Measurements from ENCODE around the gene APOBEC2.

The APOBEC2 gene

DNA sequence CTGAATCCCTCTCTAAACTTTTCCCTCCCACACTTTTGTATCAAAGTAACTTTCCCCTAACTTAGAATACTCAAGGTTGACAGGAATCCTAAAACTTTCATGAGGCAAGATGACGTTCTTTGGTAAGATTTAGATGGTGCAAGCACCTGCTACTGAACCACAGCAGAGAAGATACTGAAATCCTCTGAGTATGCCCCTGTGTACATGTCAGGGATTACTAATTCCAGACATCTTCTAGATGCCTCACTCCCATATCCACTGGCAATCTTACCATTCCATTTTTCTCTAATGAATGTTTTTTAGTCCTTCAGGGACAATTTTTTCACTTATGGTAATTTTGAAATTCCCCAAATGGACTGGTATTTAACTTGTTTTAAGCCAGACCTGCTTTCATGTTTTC is 9.1 kb downstream of the APOBEC2 start:
- no peak for DNase-seq

GRCh38 chr6:41063884-41064285 is 10.9 kb downstream of the APOBEC2 start:
- no peak for DNase-seq

GRCh38 chr6:41064841-41065240 is 11.8 kb downstream of the APOBEC2 start:
- DNase-seq, result no peak

GRCh38 chr6:41065550-41066026 is 12.6 kb downstream of the APOBEC2 start:
- DNase-seq, result no peak

- peak; percentile 81 for DNase-seq
Observed at GRCh38 chr6:41066867-41067304, 13.9 kb downstream of the APOBEC2 start.

DNA sequence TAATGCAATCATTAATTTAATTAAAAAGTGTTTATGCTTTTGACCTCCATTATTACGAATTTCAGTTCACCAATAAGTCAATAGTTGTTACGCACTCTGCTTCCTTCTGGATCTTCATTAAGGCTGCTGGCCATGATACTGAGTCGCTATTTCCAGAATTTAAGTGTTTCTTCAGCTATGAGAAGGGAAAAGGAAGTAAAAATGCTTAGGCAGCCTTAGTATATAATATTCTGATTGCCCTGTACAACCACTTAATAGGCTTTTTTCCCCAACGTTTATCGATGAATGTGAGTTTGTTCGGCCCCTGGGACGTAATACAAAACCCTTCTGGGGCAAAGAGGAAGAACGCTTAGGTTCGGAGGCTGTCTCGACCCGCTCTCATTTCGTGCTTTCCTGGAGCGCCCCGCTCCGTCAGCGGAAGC is 18.5 kb downstream of the APOBEC2 start:
- no peak for DNase-seq

DNA sequence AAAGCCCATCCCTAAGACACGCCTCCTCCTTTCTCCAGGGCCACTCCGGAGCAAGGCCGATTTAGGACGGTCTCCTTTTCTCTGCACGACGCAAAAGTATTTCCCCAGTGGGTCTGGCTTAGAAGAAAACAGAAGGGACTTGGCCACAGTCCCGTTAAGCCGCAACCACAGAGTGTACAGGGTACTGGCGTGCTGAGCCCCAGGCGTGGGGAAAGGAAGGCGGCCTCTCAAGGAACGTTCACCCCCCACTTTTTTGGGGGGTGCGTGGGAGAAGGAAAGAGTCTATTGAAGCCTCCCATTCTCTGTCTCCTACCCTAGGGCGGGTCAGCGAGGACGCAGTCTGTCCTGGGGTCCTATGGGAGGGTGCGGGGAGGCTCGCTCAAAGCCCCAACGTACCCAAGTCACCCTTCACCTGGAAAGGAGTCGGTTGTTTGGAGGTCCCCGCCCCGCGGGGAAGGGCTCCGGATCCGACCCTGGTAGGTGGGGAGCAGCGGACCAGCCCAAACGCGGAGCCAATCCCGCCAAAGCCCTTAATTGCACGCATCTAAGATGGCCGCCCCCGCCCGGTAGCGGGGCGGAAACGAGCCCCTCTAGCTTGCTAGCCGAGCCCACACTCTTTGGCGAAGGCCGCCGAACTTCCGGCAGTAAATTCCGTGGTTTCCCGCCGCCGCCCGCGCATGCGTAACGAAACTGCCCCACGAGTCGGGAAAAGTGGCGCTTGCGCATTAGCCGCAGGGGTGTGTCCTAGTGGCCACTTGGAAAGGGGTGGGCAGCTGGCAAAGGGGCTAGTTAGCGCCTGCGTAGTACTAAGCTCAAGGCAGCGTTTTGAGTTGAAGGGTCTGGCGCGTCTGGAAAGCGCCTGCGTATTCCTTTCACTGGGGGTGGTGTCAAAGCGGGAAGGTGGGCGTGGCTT is 19.2 kb downstream of the APOBEC2 start, which contains the start of gene OARD1:
TSS of gene OARD1 (minus strand) at position 434 of the 913 bp plus-strand sequence. CDS start 722 bp downstream, outside the sequence.
- DNase-seq, result peak; percentile 100

DNA sequence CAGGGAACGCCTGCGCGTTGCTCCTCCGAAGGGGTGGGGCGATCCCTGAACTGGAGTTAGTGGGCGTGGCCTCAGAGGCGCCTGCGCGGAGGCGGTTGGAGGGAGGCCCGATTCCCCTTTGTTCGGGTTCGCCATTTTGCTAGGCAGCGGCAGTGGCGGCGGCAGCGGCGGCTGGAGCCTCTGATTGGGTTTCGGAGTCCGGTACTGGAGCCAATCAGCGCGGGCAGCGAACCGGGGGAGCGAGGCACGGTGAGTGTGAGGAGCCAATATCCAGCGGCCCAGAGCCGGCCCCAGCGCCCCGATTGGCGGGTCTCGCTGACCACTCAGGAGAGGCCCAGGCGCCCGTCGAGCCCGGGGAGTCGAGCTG is 19.8 kb downstream of the APOBEC2 start, which contains the start of gene NFYA:
TSS of gene NFYA (plus strand) at position 139 of the 367 bp plus-strand sequence. CDS start 6,116 bp downstream, outside the sequence.
- no peak for DNase-seq

GRCh38 chr6:41073203-41073967 is 20.4 kb downstream of the APOBEC2 start:
- peak; percentile 74 for DNase-seq

DNA sequence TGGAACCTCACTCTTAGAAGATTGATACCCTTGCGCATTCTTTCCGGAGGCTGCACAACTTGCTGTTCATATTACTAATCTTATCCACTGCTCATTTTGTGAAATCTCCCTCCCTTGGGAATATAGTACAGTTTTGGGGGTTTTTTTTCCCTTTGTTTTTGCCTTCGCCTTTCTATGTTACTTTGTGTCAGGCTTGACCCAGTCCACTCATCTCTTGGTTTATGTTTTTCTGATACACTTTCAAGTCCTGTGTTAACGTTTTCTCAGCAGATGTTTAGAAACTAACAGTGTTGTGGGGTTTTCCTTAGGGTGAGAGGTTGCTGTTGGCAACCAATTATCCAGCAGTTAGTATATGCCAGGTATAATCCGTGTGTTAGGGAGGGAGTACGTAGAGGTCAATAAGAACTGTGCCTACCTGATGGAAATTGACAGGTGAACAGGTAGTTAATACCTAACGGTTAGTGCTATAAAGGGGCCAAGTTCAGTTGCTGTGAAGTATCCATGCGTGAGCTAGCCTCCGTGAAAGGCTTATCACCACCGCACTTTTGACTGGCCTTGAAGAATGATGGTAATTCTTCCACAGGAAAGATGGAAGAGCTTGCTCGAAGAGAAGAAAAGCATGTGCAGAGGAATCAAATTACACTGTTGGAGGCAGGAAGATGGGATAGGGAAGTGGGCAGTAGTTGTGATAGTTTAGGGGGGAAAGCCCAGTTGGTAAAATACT is 21.1 kb downstream of the APOBEC2 start:
- DNase-seq, result no peak

DNA sequence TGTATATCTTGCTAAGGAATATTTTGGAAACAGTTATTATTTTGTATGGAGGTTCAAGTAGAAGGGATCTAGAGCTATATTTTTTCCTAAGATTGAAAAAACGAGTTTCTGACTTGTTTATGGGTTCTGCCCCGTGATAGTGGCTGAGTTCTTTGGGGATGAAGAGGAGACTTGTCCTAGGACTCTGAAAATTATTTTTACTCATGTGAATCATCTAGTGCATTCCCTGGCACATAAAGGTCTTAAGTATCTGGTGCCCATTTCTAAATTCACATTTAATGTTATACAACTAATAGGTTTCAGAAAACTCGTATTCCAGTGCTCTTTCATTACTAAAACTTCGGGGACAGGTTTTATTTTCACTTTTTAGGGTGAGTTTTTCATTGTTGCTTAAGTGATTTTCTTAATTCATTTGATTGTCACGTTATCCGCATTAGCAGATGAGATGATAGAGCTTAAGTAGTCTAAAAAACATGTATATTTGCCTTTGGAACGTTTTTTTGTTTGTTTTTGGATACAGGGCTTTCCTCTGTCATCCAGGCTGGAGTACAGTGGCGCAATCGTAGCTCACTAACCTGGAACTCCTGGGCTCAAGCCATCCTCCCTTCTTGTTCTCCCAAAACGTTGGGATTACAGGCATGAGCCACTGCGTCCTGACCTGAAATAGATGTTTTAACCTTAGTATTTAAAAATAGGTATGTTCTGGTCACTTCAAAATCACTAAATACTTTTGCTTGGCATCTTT is 21.9 kb downstream of the APOBEC2 start:
- no peak for DNase-seq

DNA sequence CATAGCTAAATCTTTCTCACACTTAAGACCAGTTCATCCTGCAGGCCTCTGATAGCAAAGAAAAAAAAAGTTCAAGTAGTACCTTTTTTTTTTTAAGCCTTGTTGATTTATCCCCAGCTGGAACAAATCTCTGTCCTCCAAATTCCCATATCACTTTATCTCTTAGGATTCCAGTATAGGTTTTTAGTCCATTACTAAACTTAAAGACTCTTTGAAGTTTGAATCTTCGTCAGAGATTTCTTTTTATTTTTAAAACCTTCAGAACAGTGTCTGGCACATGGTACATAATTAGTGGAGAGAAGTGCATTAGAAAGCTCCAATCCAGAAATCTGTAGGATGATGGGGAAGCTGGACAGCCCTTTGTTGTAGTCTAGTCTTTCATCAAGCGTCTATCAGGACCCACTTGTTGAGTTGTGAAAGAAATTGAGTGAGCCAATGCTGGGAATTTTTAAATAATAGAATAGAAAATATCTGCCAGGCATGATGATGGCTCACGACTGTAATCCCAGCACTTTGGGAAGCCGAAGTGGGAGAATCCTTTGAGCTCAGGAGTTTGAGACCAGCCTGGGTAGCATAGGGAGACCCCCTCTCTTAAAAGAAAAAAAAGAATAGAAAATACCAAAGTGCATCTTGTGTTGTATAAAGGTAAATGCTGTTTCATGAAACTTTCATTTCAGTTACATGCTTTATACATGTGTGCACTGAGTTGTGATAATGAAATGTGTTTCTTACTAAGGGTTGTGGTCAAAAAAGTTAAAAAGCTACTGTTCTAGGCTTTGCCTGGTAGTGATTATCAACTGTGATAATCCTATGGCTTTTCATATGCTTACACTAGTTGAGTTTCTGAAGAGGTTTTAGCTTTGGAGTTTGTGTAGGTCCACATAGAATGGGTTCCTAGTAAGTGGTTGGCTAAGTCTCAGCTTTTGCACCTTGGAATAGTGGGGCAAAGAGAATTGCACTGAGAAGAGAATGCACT is 22.9 kb downstream of the APOBEC2 start:
- no peak for DNase-seq

DNA sequence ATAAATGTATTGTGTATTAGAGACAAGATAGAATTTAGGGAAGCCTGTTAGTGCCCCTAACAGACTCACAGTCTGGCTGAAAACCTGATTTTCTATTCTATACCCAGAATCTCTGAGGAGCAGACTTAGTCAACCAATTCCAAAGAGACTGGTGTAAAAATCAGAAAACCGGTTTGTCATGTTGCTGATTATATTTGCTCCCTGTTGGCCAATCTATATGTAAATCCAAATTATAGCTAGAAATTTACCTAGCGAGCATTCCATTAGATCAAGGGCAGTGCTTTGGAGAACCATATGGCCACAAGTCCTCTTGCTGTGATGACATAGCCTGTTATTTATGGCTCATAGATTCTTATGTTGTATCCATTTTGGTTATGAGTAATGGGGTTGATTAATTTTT is 24.5 kb downstream of the APOBEC2 start:
- no peak for DNase-seq

DNA sequence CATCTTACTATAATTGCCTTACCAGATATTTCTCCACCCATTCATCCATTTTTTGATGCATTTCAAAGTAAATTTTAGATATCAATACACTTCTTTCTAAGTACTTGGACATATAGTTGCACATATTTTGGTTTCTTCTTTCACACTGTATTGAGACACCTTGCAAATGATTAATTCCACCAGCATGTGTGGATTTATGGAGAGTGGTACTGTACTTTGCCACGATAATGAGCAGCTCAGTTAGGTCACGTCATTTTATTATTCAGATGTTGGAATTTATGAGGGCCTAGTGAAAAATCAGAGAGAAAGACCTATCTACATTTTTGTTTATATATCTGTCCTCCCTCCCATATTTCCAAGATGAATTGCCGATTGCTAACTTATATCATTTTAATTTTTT is 25.1 kb downstream of the APOBEC2 start:
- DNase-seq, result no peak

GRCh38 chr6:41079080-41079479 is 26.1 kb downstream of the APOBEC2 start:
- DNase-seq, result no peak

DNA sequence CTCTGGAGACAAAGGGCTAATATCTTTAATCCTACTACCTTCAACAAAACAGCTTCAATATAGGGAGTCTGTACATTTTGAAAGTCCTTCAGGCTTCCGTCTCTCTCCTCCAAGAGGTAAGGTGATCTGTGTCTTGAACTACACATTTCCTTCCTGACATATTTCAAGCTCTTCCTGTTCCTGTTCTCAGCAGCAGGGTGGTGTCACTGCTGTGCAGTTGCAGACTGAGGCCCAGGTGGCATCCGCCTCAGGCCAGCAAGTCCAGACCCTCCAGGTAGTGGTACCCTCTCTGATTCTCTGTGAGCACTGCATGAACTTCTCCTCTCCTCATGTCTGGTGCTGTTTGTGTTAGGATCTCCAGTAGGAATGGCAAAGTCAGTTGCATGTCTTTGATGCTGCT is 27.6 kb downstream of the APOBEC2 start:
- DNase-seq, result no peak

DNA sequence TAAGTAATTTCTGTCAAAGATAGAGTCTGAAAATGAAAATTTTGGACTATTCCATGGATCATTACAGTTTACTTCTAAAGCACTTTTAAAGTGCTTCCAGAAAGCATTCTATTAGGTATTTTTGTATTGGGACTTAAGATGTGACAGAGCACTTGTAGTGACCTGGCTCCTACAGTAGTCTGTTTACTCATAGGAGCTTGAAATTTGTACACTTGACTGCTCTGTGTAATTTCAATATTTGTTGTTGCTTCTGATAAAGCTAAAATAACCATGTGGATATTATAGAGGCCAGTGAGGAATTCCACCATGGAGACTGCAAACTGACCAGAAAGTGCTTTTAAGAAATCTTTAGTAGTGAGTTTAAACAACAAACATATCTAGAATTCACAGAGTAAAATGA is 30.1 kb downstream of the APOBEC2 start:
- DNase-seq, result no peak

- DNase-seq, result no peak
Observed at GRCh38 chr6:41085182-41085581, 32.2 kb downstream of the APOBEC2 start.

DNA sequence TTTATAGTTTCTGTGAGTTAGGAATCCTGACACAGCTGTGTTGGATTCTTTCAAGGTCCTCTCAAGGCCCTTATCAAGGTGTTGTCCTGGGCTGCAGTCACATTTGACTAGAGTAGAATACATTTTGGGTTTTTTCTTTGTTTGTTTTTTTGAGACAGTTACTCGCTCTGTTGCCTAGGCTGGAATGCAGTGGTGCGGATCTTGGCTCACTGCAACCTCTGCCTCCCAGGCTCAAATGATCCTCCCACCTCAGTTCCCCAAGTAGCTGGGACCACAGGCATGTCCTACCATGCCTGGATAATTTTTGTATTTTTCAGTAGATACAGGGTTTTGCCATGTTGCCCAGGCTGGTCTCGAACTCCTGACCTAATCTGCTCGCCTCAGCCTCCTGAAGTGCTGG is 35.4 kb downstream of the APOBEC2 start:
- DNase-seq, result peak; percentile 14

Data from fibroblast of skin of scalp (primary cell).